Measurements from ENCODE around the gene C10orf71. TPM values are rescaled to one million over a fixed set of nuclear protein-coding genes. Genes with fewer than 3 reads are reported as not detected.

The C10orf71 gene
- total RNA-seq, 1 donor from 2014 or later = not detected

DNA sequence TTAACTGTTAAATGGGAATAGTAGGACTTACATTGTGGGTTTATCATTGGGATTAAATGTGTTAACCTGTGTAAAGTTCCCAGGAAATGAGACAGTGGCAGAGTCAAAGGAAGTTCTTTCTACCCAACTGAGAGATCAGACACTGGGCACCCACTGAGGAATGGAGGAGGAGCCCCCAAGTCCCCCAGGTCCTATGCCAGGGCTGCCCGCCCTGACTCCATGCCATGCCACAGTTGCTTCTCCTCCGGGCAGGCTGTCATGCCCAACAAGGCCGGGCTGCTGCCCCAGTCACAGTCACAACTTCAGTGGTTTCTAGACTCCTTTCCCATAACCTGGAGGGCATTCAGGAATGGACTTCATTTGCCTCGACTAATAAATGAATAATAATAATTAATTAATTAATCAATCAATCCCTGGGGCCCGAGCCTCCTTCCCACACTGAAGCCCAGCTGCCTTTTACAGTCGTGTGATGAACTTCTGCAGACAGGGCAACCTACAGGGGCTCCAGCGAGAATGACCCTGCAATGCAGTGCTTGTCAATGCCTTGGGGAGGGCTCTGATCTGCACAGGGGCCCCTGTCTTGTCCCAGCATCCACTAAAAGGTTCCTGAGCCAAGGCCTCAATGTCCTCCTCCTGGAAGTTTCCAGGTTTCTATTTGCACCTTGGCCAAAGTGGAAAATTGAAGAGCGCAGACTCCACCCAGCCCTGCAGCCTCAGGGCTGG is 64.5 kb downstream of the C10orf71 start:
- Mint-ChIP-seq H3K4me1 (ENCODE audit: low read depth, unreplicated experiment) (peaks cover 5% of the 10 kb centered on the region), H3K27ac (ENCODE audit: unreplicated experiment) (no peak overlapping the region), H3K9me3 (ENCODE audit: unreplicated experiment) (no peaks in the 10 kb centered on the region), H3K4me3 (ENCODE audit: unreplicated experiment) (no peak overlapping the region), H3K36me3 (ENCODE audit: low read depth, unreplicated experiment) (no peaks in the 10 kb centered on the region), H3K27me3 (ENCODE audit: low read depth, unreplicated experiment) (peaks cover 22% of the 10 kb centered on the region)
- FAIRE-seq (no peak), DNase-seq (ENCODE audit: low read depth) (no peak)
- Histone ChIP-seq H2AFZ (ENCODE audit: low read depth, low read length) (no peak overlapping the region), H3K9ac (ENCODE audit: low read length) (no peak overlapping the region), H3K9me3 (ENCODE audit: insufficient read depth, low read depth, low read length) (no peaks in the 10 kb centered on the region), H3K36me3 (ENCODE audit: insufficient read depth, low read length) (no peaks in the 10 kb centered on the region), H3K4me3 (ENCODE audit: insufficient read depth, low read depth, low read length) (no peak overlapping the region), H3K4me2 (ENCODE audit: low read length) (no peak overlapping the region), H4K20me1 (ENCODE audit: insufficient read depth, low read length) (no peaks in the 10 kb centered on the region), H3K79me2 (ENCODE audit: insufficient read depth, low read length) (no peaks in the 10 kb centered on the region), H3K4me1 (ENCODE audit: insufficient read depth, low read length) (no peaks in the 10 kb centered on the region), H3K27ac (ENCODE audit: low read depth, low read length) (no peak overlapping the region), H3K27me3 (ENCODE audit: insufficient read depth, low read length) (no peaks in the 10 kb centered on the region)
- TF ChIP-seq, protein P1, sequence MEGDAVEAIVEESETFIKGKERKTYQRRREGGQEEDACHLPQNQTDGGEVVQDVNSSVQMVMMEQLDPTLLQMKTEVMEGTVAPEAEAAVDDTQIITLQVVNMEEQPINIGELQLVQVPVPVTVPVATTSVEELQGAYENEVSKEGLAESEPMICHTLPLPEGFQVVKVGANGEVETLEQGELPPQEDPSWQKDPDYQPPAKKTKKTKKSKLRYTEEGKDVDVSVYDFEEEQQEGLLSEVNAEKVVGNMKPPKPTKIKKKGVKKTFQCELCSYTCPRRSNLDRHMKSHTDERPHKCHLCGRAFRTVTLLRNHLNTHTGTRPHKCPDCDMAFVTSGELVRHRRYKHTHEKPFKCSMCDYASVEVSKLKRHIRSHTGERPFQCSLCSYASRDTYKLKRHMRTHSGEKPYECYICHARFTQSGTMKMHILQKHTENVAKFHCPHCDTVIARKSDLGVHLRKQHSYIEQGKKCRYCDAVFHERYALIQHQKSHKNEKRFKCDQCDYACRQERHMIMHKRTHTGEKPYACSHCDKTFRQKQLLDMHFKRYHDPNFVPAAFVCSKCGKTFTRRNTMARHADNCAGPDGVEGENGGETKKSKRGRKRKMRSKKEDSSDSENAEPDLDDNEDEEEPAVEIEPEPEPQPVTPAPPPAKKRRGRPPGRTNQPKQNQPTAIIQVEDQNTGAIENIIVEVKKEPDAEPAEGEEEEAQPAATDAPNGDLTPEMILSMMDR (IDR thresholded peaks at IDR 0.05; ENCODE audit: insufficient read depth, low read depth, low read length) = no peak
- no peak for TF ChIP-seq EZH2 (IDR thresholded peaks at IDR 0.05; ENCODE audit: insufficient read depth, low read length)

DNA sequence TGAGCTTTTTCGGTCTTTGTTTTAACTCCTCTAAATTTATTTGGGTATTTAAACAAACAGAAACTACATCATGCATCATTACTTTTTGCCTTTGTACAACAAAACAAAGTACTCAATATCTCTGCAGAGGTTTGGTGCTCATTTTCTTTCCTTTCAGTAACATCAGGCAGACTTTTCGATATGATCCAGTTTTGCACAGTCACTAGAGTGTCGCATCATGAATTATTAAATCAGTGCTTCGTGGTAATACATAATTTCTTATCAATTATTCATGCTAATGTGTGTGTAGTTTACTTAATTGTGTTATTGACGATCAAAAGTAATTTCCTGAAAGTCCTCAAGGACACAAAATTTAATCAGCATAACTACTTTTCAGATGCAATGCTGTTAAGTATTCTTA is 65.1 kb downstream of the C10orf71 start:
- H3K27ac Mint-ChIP-seq (ENCODE audit: unreplicated experiment) = no peak overlapping the region

More for the DNA sequence above, 65.1 kb downstream of the C10orf71 start:
- H3K27me3 ChIP-seq (ENCODE audit: insufficient read depth, low read length) = no peaks in the 10 kb centered on the region
- no peak overlapping the region for H2AFZ ChIP-seq (ENCODE audit: low read depth, low read length)
- H3K9ac ChIP-seq (ENCODE audit: low read length) = no peak overlapping the region
- no peaks in the 10 kb centered on the region for H3K79me2 ChIP-seq (ENCODE audit: insufficient read depth, low read length)
- no peaks in the 10 kb centered on the region for H3K9me3 Mint-ChIP-seq (ENCODE audit: unreplicated experiment)
- peaks cover 7% of the 10 kb centered on the region for H3K4me1 Mint-ChIP-seq (ENCODE audit: low read depth, unreplicated experiment)
- no peak overlapping the region for H3K4me2 ChIP-seq (ENCODE audit: low read length)
- no peak overlapping the region for H3K4me3 Mint-ChIP-seq (ENCODE audit: unreplicated experiment)
- H3K27ac ChIP-seq (ENCODE audit: low read depth, low read length) = no peak overlapping the region
- no peaks in the 10 kb centered on the region for H3K9me3 ChIP-seq (ENCODE audit: insufficient read depth, low read depth, low read length)
- H3K4me1 ChIP-seq (ENCODE audit: insufficient read depth, low read length) = no peaks in the 10 kb centered on the region
- no peaks in the 10 kb centered on the region for H3K36me3 ChIP-seq (ENCODE audit: insufficient read depth, low read length)
- H3K4me3 ChIP-seq (ENCODE audit: insufficient read depth, low read depth, low read length) = no peak overlapping the region
- no peaks in the 10 kb centered on the region for H3K36me3 Mint-ChIP-seq (ENCODE audit: low read depth, unreplicated experiment)
- FAIRE-seq (no peak), DNase-seq (ENCODE audit: low read depth) (no peak)
- no peak for TF ChIP-seq EZH2 (IDR thresholded peaks at IDR 0.05; ENCODE audit: insufficient read depth, low read length)
- TF ChIP-seq, protein P1 (IDR thresholded peaks at IDR 0.05; ENCODE audit: insufficient read depth, low read depth, low read length) = no peak
- H4K20me1 ChIP-seq (ENCODE audit: insufficient read depth, low read length) = no peaks in the 10 kb centered on the region
- peaks cover 22% of the 10 kb centered on the region for H3K27me3 Mint-ChIP-seq (ENCODE audit: low read depth, unreplicated experiment)

Data from astrocyte (in vitro differentiated cells and primary cell).